Heart left ventricle (tissue), 13 donors: Measurements from ENCODE around the gene TAP1.

Experiments
- CTCF ChIP-seq, 12 donors: fragments of 200-600 bp; sonication (generic) in 4 of 12; IDR thresholded peaks; one replicate each; pipeline versions ENCODE4 v1.5.0 to v1.8.0; 2018 to 2022; ENCODE audit warnings: antibody characterized with exemption in 12 of 12, mild to moderate bottlenecking in 5 of 12
- POLR2A ChIP-seq, 2 donors: fragments of 450-650 bp; IDR thresholded peaks; one replicate each; pipeline ENCODE4 v1.6.1; 2017; ENCODE audit warnings: antibody characterized with exemption in 2 of 2, mild to moderate bottlenecking in 2 of 2, moderate library complexity in 2 of 2
- donor health status: ischemic (EF 13 %, LVEDD 7.1; RV severe dilation, severe dysfunction).
- donor health status: DM: no; HTN: yes; CAD: no.
- donor health status: DM: no; HTN: no; CAD: no.
- donor health status: ischemic (EF 25% LVEDD 6.9; RV normal size, moderate dysfunction).
- donor health status: ischemic (EF 25% LVEDD 5.7; RV mildly dilated, moderate dysfunction).
- donor health status: ischemic (EF 35%, LVEDD 5.7; RV mildly dilated, moderate dysfunction).
- donor health status: nonischemic (EF 11% LVEDD 7.7; RV severe dilation, severe dysfunction).
- donor health status: DM: yes; HTN: yes; CAD: no.
- donor health status: PGD.
- donor health status: ischemic (EF 29% LVEDD 5.4; RV normal size, mild dysfunction).
- donor health status: nonischemic (EF 23%, LVEDD 6.1; RV moderate dilation, normal function).

- TF ChIP-seq CTCF (IDR thresholded peaks at IDR 0.05) = no peak
- no peak for TF ChIP-seq POLR2A (IDR thresholded peaks at IDR 0.05)
Observed at GRCh38 chr6:32815996-32816395, 37.5 kb downstream of the TAP1 start.
